ENCODE measurements around the gene FABP3.

DNA sequence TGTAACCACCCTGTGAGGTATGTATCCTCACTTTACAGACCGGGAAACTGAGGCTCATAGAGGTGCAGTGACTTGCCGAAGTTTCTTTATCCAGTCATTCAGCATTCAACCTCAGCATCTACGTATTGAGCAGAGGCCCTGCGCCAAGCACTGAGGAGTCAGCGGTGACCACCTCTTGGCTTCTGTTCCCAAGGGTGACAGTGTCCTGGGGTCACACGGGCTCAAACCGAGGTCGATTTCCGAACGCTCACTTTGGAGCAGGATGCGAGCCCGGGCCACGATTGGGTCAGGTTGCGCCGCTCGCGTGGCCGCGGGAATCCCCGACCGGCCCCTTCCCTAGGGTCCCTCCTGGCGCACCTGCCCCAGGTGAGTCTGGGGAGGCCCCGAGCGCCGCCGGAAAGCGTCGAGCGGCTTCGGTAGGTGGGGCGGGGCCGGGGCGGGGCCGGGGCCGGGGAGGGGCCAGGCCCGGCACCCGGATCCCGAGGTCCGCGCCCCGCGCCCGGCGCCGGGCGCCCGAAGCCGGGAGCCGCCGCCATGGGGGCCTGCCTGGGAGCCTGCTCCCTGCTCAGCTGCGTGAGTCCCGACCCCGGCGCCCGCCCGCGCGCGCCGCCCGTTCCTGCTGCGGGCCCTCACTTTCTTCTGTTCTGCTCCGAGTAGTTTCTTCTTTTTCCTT is 40.0 kb upstream of the FABP3 start, which contains the start of gene SERINC2:
- TF ChIP-seq, protein P1, sequence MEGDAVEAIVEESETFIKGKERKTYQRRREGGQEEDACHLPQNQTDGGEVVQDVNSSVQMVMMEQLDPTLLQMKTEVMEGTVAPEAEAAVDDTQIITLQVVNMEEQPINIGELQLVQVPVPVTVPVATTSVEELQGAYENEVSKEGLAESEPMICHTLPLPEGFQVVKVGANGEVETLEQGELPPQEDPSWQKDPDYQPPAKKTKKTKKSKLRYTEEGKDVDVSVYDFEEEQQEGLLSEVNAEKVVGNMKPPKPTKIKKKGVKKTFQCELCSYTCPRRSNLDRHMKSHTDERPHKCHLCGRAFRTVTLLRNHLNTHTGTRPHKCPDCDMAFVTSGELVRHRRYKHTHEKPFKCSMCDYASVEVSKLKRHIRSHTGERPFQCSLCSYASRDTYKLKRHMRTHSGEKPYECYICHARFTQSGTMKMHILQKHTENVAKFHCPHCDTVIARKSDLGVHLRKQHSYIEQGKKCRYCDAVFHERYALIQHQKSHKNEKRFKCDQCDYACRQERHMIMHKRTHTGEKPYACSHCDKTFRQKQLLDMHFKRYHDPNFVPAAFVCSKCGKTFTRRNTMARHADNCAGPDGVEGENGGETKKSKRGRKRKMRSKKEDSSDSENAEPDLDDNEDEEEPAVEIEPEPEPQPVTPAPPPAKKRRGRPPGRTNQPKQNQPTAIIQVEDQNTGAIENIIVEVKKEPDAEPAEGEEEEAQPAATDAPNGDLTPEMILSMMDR (IDR thresholded peaks at IDR 0.05), result no peak
- TF ChIP-seq POLR2A (IDR thresholded peaks at IDR 0.05), result no peak
